NCI-H2107 (cell line): ENCODE measurements around the gene USP32.

ENCODE experiments used
- DNase-seq: peaks from one replicate; lab custom pipeline; 2025; lab: John Stamatoyannopoulos, UW

USP32 gene

DNA sequence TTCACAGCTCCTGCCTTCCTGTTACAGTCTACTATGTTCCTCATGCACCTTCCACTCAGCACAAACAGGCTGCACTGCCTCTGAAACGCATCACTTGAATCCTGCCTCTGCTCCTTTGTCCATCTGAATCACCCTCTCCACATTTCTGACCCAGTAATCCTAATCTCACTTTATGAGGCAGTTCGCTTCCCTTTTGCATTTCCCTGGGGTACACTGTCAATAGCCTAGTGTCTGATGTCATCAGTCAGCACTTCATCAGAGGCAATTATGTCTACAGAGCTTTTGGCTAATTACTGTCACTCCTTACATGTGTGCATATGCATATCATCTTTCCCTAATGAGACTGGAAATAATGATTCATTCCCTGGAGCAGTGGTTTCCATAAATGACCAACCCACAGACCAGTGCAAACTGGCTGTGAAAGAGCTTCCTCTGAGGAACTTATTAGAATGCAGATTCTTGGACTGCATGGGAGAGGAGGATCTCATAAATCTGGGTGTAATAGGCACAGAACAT is 218.6 kb downstream of the USP32 start:
- DNase-seq = no peak

DNA sequence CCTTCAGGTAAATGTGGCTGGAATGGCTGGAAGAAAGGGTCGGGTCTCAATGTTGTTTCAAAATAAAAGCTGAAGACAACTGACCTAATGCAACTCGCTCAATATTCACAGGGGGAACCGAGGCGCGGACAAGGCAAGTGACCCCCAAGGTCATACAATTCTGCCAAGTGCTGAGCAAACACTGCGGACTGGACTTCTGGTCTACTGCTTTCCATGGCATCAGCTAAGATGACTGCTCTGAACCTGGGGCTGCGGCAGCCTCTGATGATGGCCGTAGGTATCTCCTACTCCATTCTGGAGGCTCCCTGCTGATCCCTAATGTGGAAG is 220.2 kb downstream of the USP32 start:
- no peak for DNase-seq

DNA sequence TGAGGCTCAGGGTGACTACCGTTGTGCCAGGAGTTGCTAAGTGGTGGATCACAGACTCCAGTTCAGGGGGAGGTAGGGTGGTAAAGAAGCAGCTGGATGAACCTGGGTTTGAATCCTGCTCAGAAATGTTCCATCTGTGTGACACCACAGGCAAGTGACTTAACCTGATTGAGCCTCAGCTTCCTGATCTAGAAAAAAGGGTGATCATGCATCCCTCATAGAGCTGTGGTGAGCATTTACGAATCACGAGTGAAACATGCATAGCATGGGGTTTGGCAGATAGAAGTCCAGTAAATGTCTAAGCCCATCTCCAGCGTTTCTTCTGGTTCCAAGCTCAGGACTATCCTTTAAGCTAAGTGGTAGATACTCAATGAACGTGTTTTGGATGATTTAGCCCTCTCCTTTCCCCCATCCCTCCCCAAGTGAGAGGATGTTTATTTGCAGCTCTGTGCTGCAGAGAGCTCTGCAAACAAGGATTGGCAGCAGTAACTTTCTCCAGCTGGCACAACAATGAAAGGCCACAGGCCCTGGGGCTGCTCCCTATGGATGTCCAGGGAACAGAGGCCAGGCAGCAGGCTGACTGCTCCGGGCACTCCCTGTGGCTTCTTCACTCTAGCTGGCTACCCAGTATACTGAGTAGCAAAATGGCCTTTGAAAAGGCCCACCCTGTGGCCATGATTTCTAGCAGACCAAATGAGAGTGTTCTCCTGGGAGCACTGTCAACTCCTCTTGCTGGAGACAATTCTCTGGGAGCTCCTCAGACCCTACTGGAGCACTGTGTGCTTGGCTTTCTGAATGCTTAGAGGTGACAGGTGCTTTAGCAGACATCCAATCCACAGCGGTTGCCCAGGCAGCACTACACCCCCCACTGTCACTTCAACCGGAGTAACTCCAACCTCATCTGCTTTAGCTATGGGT is 220.8 kb downstream of the USP32 start:
- DNase-seq = peak; percentile 10

GRCh38 chr17:60169921-60170817 is 221.8 kb downstream of the USP32 start:
- DNase-seq = no peak

- DNase-seq = no peak
Observed at GRCh38 chr17:60168654-60169053, 223.3 kb downstream of the USP32 start.

GRCh38 chr17:60167065-60167741 is 224.7 kb downstream of the USP32 start:
- DNase-seq = no peak

DNA sequence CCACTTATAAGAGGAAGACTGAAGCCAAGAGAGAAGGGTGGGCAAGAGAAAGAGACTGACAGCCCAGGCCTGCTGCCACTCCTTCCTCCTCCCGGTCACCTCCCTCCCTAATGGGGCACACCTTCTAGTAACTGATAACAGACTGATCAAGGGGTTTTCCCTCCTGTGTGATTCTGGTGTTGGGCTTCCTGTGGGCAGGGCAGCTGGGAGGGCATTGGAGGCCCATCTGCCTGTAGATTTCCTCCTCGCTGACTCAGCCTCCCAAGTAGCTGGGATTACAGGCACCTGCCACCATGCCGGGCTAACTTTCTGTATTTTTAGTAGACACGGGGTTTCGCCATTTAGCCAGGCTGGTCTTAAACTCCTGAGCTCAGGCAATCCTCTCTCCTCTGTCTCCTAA is 226.0 kb downstream of the USP32 start:
- DNase-seq = no peak

GRCh38 chr17:60165223-60165622 is 226.7 kb downstream of the USP32 start:
- no peak for DNase-seq

GRCh38 chr17:60164697-60165096 is 227.2 kb downstream of the USP32 start:
- no peak for DNase-seq

- DNase-seq = no peak
Observed at GRCh38 chr17:60164164-60164563, 227.8 kb downstream of the USP32 start.

DNA sequence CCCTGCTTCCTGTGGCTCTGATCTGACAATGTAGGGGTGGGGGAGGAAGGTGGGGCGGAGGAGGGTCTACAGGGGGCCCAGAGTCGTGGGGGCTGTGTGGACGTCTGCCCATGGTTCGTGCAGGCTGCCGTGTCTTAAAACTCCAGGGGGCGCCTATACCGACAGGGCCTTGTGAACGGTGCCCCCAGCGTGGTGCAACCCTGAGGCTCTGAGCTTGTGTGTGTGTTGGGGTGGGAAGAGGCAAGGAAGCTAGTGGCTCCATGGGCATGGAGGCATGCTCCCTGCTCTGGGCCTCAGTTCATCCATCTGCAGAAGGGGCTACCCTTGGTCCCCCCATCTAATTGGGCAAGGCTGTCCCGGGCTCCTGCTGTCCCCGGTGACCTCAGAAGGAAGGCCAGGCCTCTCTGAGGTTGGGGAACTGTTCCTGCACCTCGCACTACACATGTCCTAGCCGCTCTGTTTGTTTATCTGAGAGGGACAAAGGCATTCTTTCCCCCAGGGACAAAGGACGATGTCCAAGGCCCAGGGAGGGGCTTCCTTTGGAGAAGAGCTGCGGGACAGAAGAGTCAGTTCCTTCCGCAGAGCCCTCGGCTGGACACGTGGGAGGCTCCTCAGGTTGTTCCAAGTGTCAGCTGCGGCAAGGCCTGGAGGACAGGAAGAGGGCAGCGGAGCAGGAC is 228.7 kb downstream of the USP32 start:
- DNase-seq = no peak

GRCh38 chr17:60161598-60162330 is 230.2 kb downstream of the USP32 start:
- DNase-seq = no peak

DNA sequence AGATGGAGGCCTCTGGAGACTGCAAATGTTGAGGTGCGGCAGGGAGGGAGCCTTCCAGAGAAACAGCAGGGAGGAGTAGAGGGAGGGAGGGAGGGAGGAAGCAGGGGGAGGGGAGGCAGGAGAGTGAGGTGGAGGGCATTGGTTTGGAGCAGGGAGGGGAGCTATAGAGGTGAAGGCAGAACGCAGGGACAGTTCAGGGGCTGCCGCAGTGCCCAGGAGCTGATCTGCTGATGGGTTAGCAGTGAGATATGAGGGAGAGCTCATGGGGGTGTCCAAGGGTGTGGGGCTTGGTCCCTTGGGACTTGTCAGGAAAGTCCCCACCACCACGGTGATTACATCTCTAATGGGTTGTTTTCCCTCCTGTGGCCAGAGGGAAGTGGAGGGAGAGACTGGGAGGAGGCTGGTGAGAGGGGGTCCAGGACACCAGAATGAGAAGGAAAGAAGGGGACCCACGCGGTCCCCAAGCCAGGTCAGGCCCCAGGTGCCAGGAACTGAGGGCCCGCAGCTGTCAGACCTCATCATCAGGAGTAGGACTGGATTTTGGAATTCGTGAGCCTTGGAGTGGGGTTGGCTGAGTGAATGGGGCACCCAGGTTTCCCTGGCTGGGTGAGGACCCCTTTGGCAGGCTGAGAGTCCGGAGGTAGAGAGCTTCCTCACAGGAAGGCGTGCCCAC is 231.0 kb downstream of the USP32 start:
- no peak for DNase-seq

GRCh38 chr17:60159479-60159866 is 232.5 kb downstream of the USP32 start:
- no peak for DNase-seq

- DNase-seq = no peak
Observed at GRCh38 chr17:60158751-60159478, 233.0 kb downstream of the USP32 start.

GRCh38 chr17:60157487-60158040 is 234.4 kb downstream of the USP32 start:
- no peak for DNase-seq

DNA sequence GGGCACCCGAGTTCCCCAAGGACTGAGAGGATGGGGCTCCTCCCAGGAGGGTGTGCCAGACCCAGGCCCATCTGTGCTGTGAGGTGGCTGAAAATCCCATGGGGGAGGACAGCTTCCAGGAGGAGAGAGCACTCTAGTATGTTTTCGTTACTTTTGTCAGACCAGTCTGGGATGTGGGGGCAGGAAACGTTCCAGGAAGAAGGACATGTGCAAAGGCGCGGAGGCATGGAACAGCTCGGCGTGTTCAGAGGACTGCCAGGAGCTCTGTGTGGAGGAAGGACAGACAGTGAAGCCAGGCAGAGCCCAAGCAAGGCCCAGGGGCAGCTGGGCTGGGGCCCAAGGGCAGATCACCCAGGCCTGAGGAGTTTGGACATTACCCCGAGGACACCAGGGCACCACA is 235.2 kb downstream of the USP32 start:
- DNase-seq = no peak

GRCh38 chr17:60155815-60156214 is 236.1 kb downstream of the USP32 start:
- DNase-seq = no peak

GRCh38 chr17:60155427-60155814 is 236.5 kb downstream of the USP32 start:
- no peak for DNase-seq
